ENCODE measurements around the gene TMEM54. TPM values are rescaled to one million over a fixed set of nuclear protein-coding genes. Genes with fewer than 3 reads are reported as not detected.

TMEM54 gene
- total RNA-seq, 1 donor from 2014 or later: 21.1 TPM

- Mint-ChIP-seq H3K4me1 (ENCODE audit: low read depth) (peaks cover 21% of the 10 kb centered on the region), H3K36me3 (ENCODE audit: low read depth) (no peaks in the 10 kb centered on the region), H3K27me3 (ENCODE audit: low read depth) (no peaks in the 10 kb centered on the region), H3K9me3 (ENCODE audit: low read depth) (no peaks in the 10 kb centered on the region), H3K27ac (ENCODE audit: unreplicated experiment) (no peak overlapping the region), H3K4me3 (ENCODE audit: unreplicated experiment) (no peak overlapping the region)
- TF ChIP-seq CTCF (IDR thresholded peaks at IDR 0.05): no peak
- DNase-seq (ENCODE audit: low spot score): no peak
Observed at GRCh38 chr1:32868085-32868484, 33.1 kb downstream of the TMEM54 start.

DNA sequence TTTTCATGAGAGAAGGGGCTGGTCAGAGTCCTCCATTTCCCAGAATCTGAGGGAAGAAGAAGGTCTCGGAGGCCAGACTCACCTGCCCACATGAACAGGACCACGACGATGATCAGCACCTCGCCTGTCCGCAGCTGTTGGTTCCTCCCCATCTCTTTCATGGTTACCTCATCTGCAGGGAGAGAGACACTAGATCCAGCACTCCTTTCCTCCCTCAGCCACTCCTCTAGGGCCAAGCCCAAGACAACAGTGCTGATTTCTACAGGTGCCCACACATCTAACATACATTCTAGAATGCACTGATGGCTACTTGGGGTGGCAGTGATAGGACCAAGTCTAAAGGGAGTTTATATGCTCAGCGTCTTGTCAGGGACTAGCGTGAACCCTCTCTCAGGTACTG lies 33.5 kb downstream of the TMEM54 start:
- DNase-seq (ENCODE audit: low spot score): no peak
- Mint-ChIP-seq H3K27me3 (ENCODE audit: low read depth) (no peaks in the 10 kb centered on the region), H3K4me1 (ENCODE audit: low read depth) (peaks cover 19% of the 10 kb centered on the region), H3K27ac (ENCODE audit: unreplicated experiment) (no peak overlapping the region), H3K9me3 (ENCODE audit: low read depth) (no peaks in the 10 kb centered on the region), H3K36me3 (ENCODE audit: low read depth) (peaks cover under 1% of the 10 kb centered on the region), H3K4me3 (ENCODE audit: unreplicated experiment) (no peak overlapping the region)
- no peak for TF ChIP-seq CTCF (IDR thresholded peaks at IDR 0.05)

- TF ChIP-seq CTCF (IDR thresholded peaks at IDR 0.05): no peak
- no peak overlapping the region for H3K27ac Mint-ChIP-seq (ENCODE audit: unreplicated experiment)
Observed at GRCh38 chr1:32867151-32867550, 34.0 kb downstream of the TMEM54 start.

DNA sequence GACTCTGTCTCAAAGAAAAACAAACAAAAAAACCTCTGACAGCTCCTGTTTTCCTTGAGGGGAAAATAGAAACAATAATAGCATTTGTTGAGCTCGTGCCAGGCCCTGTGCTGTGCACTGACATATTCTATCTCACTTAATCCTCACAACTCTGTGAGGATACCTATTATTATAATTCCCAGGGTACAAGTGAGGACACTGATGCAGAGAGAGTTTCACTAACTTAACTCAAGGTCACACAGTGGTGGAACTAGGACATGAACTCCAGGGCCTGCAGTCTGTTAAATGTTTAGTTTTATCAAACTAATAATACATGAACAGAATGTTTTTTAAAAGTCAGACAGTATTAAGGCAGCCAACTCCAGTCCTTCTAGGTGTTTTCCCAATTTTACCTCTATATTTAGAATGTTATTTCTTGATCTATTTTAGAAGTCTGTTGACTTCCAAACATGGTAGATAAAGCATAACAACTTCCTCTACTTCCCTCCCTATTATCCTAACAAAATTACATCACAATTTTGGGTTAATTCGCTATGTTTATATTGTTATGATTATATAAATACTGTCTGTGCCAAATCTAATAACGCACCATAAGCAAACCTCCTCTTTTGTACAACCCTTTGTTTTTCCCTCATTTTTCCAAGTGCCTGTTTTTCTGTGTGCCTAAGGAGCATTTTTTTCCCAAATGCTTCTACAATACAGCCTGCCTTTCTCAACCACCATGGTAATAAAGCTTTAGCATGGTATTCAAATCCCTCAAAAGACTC lies 35.4 kb downstream of the TMEM54 start:
- H3K36me3 Mint-ChIP-seq (ENCODE audit: low read depth): peaks cover 8% of the 10 kb centered on the region
- DNase-seq (ENCODE audit: low spot score): no peak
- peaks cover 5% of the 10 kb centered on the region for H3K4me1 Mint-ChIP-seq (ENCODE audit: low read depth)
- no peak overlapping the region for H3K27ac Mint-ChIP-seq (ENCODE audit: unreplicated experiment)
- no peak overlapping the region for H3K4me3 Mint-ChIP-seq (ENCODE audit: unreplicated experiment)
- no peaks in the 10 kb centered on the region for H3K27me3 Mint-ChIP-seq (ENCODE audit: low read depth)
- no peak for TF ChIP-seq CTCF (IDR thresholded peaks at IDR 0.05)
- no peaks in the 10 kb centered on the region for H3K9me3 Mint-ChIP-seq (ENCODE audit: low read depth)

More at GRCh38 chr1:32867151-32867550, 34.0 kb downstream of the TMEM54 start:
- no peaks in the 10 kb centered on the region for H3K9me3 Mint-ChIP-seq (ENCODE audit: low read depth)
- H3K27me3 Mint-ChIP-seq (ENCODE audit: low read depth): no peaks in the 10 kb centered on the region
- DNase-seq (ENCODE audit: low spot score): no peak
- peaks cover 5% of the 10 kb centered on the region for H3K36me3 Mint-ChIP-seq (ENCODE audit: low read depth)
- H3K4me3 Mint-ChIP-seq (ENCODE audit: unreplicated experiment): no peak overlapping the region
- peaks cover 14% of the 10 kb centered on the region for H3K4me1 Mint-ChIP-seq (ENCODE audit: low read depth)

DNA sequence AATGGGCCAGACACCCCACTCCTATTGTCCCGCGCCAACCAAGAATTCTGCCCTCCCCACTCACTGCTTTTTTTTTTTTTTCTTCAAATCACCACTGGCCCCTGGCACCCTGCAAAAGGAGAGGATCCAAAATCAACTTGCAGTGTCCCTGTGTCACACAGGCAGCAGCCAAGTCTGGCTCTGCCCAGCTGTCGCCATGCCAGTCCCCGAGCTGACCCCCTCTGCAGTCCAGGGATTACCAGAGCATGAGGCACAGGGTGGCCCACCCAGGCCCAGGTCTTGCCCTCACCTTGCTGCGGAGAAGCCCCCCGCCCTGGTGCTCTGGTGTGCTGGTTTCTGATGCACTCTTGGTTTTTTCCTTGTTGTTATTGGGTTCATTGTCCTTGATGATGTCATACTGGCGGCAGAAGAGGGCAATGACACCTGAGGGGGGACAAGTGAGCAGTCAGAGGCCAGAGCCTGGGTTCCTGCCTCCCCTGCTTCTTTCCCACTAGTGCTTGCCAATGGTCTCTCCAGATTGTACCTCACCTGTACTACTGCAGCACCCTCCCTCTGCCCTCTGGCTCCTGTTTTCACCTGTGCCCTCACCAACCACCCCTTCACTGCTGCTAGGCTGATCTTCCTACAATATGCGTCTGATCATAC lies 36.7 kb downstream of the TMEM54 start:
- Mint-ChIP-seq H3K9me3 (ENCODE audit: low read depth) (no peaks in the 10 kb centered on the region), H3K27ac (ENCODE audit: unreplicated experiment) (no peak overlapping the region), H3K27me3 (ENCODE audit: low read depth) (no peaks in the 10 kb centered on the region), H3K4me3 (ENCODE audit: unreplicated experiment) (no peak overlapping the region), H3K4me1 (ENCODE audit: low read depth) (no peaks in the 10 kb centered on the region), H3K36me3 (ENCODE audit: low read depth) (peaks cover 10% of the 10 kb centered on the region)
- no peak for TF ChIP-seq CTCF (IDR thresholded peaks at IDR 0.05)
- no peak for DNase-seq (ENCODE audit: low spot score)
